ENCODE measurements around the gene CAGE1. TPM values are rescaled to one million over a fixed set of nuclear protein-coding genes. Genes with fewer than 3 reads are reported as not detected.
A peak's percentile ranks its signal among the peaks of the same experiment; 100 is the strongest.
"Not testable (repeated sequence)": the region's sequence is repeated elsewhere in the genome, so short reads cannot be mapped to it uniquely, and the experiment has no call there.

The CAGE1 gene
- polyA plus RNA-seq, 3 donors = not detected

DNA sequence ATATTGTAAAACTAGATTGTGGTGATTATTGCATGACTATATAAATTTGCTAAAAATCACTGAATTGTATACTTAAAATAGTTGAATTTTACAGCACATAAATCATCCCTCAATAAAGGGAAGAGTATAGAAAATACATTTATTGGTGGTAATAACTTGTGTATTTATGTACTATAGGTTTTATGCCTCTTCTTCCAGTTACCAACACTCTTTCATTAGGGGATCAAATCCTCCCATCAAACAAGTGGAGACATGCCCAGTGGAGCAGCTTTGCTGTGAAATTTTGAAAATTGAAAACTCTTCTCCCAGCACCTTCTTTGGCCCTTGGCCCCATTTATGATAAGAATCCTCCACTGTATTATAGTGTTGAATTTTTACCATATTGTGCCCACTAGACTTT is 66.5 kb downstream of the CAGE1 start:
- no peaks in the 10 kb centered on the region for H3K27me3 ChIP-seq (ENCODE audit: control insufficient read depth in 2 of 2, insufficient read depth in 2 of 2, low read length in 2 of 2)
- H3K36me3 ChIP-seq (replicated peaks in 1 of 2; ENCODE audit: control insufficient read depth in 1 of 2, insufficient read depth in 2 of 2, low read length in 2 of 2) = no peaks in the 10 kb centered on the region
- DNase-seq = no peak

DNA sequence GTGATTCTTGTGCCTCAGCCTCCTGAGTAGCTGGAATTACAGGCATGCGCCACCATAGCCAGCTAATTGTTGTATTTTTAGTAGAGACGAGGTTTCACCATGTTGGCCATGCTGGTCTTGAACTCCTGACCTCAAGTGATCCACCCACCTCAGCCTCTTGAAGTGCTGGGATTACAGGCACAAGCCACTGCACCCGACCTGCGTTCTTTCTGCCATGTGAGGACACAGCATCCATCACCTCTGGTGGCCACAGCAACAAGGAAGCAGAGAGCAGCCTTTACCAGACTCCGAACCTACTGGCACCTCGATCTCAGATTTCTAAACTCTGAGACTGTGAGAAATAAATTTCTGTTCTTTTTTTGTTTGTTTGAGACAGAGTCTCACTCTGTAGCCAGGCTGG is 67.7 kb downstream of the CAGE1 start:
- H3K36me3 ChIP-seq (replicated peaks in 1 of 2; ENCODE audit: control insufficient read depth in 1 of 2, insufficient read depth in 2 of 2, low read length in 2 of 2); H3K36me3 Mint-ChIP-seq; H3K4me3 ChIP-seq (replicated peaks in 1 of 3; ENCODE audit: low read depth in 2 of 3, low read length in 3 of 3); H3K79me2 ChIP-seq (ENCODE audit: insufficient read depth, low read length); H3K9me3 ChIP-seq (replicated peaks in 1 of 2; ENCODE audit: control insufficient read depth in 1 of 2, insufficient read depth in 1 of 2, low read length in 2 of 2); H2AFZ ChIP-seq (ENCODE audit: insufficient read depth, low read depth, low read length, poor library complexity, severe bottlenecking); H3K4me3 Mint-ChIP-seq; H3K27ac ChIP-seq (ENCODE audit: low read depth in 1 of 2, low read length in 2 of 2); intact Hi-C loops (cut with micrococcal nuclease); H4K20me1 ChIP-seq (ENCODE audit: insufficient read depth, low read length); H3K27me3 ChIP-seq (ENCODE audit: control insufficient read depth in 2 of 2, insufficient read depth in 2 of 2, low read length in 2 of 2); H3K9ac ChIP-seq (ENCODE audit: insufficient read depth, low read length, poor library complexity, severe bottlenecking); H3K4me2 ChIP-seq (replicated peaks; ENCODE audit: extremely low read depth, low read length, poor library complexity, severe bottlenecking); H3K9me3 Mint-ChIP-seq; DNase-seq; H3K27me3 Mint-ChIP-seq (ENCODE audit: low read depth in 3 of 3): not testable (repeated sequence)
- H3K4me1 ChIP-seq (ENCODE audit: control insufficient read depth in 1 of 2, insufficient read depth in 2 of 2, low read length in 2 of 2) = peaks cover 37 to 43% of the 10 kb centered on the region in 2 donors
- Mint-ChIP-seq H3K4me1 (peaks cover 42% of the 10 kb centered on the region), H3K27ac (peak overlapping the region in 1 of 7 donors; percentile 25)
- WGBS (ENCODE audit: insufficient coverage) = 74% methylated on average over 3 of the region's 6 CpGs

More for the DNA sequence above, 66.5 kb downstream of the CAGE1 start:
- H3K9ac ChIP-seq (ENCODE audit: insufficient read depth, low read length, poor library complexity, severe bottlenecking) = no peak overlapping the region
- TF ChIP-seq, protein P1, sequence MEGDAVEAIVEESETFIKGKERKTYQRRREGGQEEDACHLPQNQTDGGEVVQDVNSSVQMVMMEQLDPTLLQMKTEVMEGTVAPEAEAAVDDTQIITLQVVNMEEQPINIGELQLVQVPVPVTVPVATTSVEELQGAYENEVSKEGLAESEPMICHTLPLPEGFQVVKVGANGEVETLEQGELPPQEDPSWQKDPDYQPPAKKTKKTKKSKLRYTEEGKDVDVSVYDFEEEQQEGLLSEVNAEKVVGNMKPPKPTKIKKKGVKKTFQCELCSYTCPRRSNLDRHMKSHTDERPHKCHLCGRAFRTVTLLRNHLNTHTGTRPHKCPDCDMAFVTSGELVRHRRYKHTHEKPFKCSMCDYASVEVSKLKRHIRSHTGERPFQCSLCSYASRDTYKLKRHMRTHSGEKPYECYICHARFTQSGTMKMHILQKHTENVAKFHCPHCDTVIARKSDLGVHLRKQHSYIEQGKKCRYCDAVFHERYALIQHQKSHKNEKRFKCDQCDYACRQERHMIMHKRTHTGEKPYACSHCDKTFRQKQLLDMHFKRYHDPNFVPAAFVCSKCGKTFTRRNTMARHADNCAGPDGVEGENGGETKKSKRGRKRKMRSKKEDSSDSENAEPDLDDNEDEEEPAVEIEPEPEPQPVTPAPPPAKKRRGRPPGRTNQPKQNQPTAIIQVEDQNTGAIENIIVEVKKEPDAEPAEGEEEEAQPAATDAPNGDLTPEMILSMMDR (IDR thresholded peaks at IDR 0.05) = no peak
- H3K27ac ChIP-seq (ENCODE audit: low read depth in 1 of 2, low read length in 2 of 2) = peak overlapping the region in 1 of 2 donors; percentile 89
- no peaks in the 10 kb centered on the region for H4K20me1 ChIP-seq (ENCODE audit: insufficient read depth, low read length)
- H3K27me3 Mint-ChIP-seq (ENCODE audit: low read depth in 3 of 3) = no peaks in the 10 kb centered on the region
- peaks cover 0 to 2% of the 10 kb centered on the region in 2 donors for H3K36me3 Mint-ChIP-seq
- peaks cover 51% of the 10 kb centered on the region for H3K4me1 Mint-ChIP-seq
- H3K4me3 ChIP-seq (replicated peaks in 1 of 3; ENCODE audit: low read depth in 2 of 3, low read length in 3 of 3) = no peak overlapping the region
- H3K4me1 ChIP-seq (ENCODE audit: control insufficient read depth in 1 of 2, insufficient read depth in 2 of 2, low read length in 2 of 2) = peaks cover 50 to 55% of the 10 kb centered on the region in 2 donors
- H3K27ac Mint-ChIP-seq = no peak overlapping the region
- no peaks in the 10 kb centered on the region for H3K9me3 ChIP-seq (replicated peaks in 1 of 2; ENCODE audit: control insufficient read depth in 1 of 2, insufficient read depth in 1 of 2, low read length in 2 of 2)
- no peak overlapping the region for H3K4me2 ChIP-seq (replicated peaks; ENCODE audit: extremely low read depth, low read length, poor library complexity, severe bottlenecking)
- intact Hi-C loops (cut with micrococcal nuclease) = no loop called here
- H3K9me3 Mint-ChIP-seq = no peaks in the 10 kb centered on the region
- H3K79me2 ChIP-seq (ENCODE audit: insufficient read depth, low read length) = no peaks in the 10 kb centered on the region
- H2AFZ ChIP-seq (ENCODE audit: insufficient read depth, low read depth, low read length, poor library complexity, severe bottlenecking) = no peak overlapping the region
- no peak overlapping the region for H3K4me3 Mint-ChIP-seq

DNA sequence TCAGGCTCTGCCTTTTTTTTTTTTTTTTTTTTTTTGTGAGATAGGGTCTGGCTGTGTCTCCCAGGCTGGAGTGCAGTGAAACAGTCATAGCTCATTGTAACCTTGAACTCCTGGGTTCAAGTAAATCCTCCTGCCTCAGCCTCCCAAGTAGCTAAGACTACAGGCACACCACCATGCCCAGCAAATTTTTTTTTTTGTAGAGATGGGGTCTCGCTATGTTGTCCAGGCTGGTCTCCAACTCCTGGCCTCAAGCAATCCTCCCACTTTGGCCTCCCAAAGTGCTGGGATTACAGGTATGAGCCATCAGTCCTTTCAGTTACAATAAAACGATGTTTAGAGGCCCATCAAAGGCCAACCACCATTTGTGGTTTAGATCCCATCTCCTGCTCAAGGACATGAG is 70.1 kb downstream of the CAGE1 start:
- H3K36me3 Mint-ChIP-seq; H3K27me3 ChIP-seq (ENCODE audit: control insufficient read depth in 2 of 2, insufficient read depth in 2 of 2, low read length in 2 of 2); intact Hi-C loops (cut with micrococcal nuclease): not testable (repeated sequence)

More for the DNA sequence above, 70.1 kb downstream of the CAGE1 start:
- H3K36me3 ChIP-seq (replicated peaks in 1 of 2; ENCODE audit: control insufficient read depth in 1 of 2, insufficient read depth in 2 of 2, low read length in 2 of 2); H3K9ac ChIP-seq (ENCODE audit: insufficient read depth, low read length, poor library complexity, severe bottlenecking); H3K4me3 Mint-ChIP-seq; H3K79me2 ChIP-seq (ENCODE audit: insufficient read depth, low read length); H3K4me2 ChIP-seq (replicated peaks; ENCODE audit: extremely low read depth, low read length, poor library complexity, severe bottlenecking); H3K27ac Mint-ChIP-seq; H3K27ac ChIP-seq (ENCODE audit: low read depth in 1 of 2, low read length in 2 of 2); H3K4me3 ChIP-seq (replicated peaks in 1 of 3; ENCODE audit: low read depth in 2 of 3, low read length in 3 of 3); H3K9me3 ChIP-seq (replicated peaks in 1 of 2; ENCODE audit: control insufficient read depth in 1 of 2, insufficient read depth in 1 of 2, low read length in 2 of 2); H3K27me3 Mint-ChIP-seq (ENCODE audit: low read depth in 3 of 3); DNase-seq; H2AFZ ChIP-seq (ENCODE audit: insufficient read depth, low read depth, low read length, poor library complexity, severe bottlenecking); H4K20me1 ChIP-seq (ENCODE audit: insufficient read depth, low read length); H3K9me3 Mint-ChIP-seq: not testable (repeated sequence)
- WGBS (ENCODE audit: insufficient coverage) = 83% methylated on average over 2 of the region's 2 CpGs
- H3K4me1 Mint-ChIP-seq = peaks cover 27% of the 10 kb centered on the region
- peaks cover 17 to 23% of the 10 kb centered on the region in 2 donors for H3K4me1 ChIP-seq (ENCODE audit: control insufficient read depth in 1 of 2, insufficient read depth in 2 of 2, low read length in 2 of 2)

All from CD14-positive monocyte (primary cell).